Epithelial cell of esophagus (primary cell): ENCODE results near the gene NEAT1.
A peak's percentile ranks its signal among the peaks of the same experiment; 100 is the strongest.

Experiments used
- DNase-seq: peaks from one replicate; pipeline ENCODE4 v3.0.0; 2010; ENCODE audit warnings: low read depth
- H3K4me3 ChIP-seq: 2 replicates; pipeline ENCODE4 v1.5.1; 2011; ENCODE audit warnings: mild to moderate bottlenecking, low read length, control low read depth
- CTCF ChIP-seq: IDR thresholded peaks from 2 replicates; pipeline ENCODE4 v1.5.1; 2011; ENCODE audit warnings: low read depth, mild to moderate bottlenecking, low read length, control low read depth, inconsistent platforms; ENCODE audit not compliant: insufficient read depth; ENCODE audit errors: missing control alignments

The NEAT1 gene

DNA sequence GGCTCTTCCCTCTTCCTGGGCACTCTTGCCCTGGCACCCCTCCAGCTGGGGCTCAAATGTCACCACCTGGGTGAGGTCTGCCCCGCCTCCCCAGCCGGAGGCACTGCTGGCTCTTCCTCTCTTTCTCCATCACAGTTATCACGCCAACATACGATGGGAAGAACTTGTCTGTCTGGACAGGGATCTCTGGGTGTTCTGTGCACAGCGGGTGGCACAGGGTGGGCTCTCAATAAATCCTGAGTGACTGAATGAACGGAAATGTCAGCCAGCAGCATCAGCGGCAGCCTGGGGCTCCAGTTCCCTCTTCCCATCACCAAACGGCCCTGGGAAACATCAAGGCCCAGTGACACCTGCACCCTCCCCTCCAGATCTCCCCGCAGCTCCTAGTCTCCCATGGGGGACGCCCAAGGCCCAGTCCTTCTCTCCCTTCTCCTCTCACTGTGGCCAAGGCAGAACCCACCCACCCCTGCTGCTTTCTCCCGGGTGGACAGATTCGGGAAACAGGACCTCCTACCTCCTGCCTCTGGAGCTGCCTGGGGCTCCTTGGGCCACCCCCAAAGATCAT is 39.7 kb upstream of the NEAT1 start:
- DNase-seq: no peak
- no peak for TF ChIP-seq CTCF
- peak overlapping the region; percentile 31 for H3K4me3 ChIP-seq

GRCh38 chr11:65383778-65384177 is 38.8 kb upstream of the NEAT1 start:
- no peak overlapping the region for H3K4me3 ChIP-seq
- no peak for TF ChIP-seq CTCF

GRCh38 chr11:65384301-65384889 is 38.2 kb upstream of the NEAT1 start:
- TF ChIP-seq CTCF: no peak
- no peak for DNase-seq
- no peak overlapping the region for H3K4me3 ChIP-seq

More at GRCh38 chr11:65383778-65384177, 38.8 kb upstream of the NEAT1 start:
- DNase-seq: no peak

DNA sequence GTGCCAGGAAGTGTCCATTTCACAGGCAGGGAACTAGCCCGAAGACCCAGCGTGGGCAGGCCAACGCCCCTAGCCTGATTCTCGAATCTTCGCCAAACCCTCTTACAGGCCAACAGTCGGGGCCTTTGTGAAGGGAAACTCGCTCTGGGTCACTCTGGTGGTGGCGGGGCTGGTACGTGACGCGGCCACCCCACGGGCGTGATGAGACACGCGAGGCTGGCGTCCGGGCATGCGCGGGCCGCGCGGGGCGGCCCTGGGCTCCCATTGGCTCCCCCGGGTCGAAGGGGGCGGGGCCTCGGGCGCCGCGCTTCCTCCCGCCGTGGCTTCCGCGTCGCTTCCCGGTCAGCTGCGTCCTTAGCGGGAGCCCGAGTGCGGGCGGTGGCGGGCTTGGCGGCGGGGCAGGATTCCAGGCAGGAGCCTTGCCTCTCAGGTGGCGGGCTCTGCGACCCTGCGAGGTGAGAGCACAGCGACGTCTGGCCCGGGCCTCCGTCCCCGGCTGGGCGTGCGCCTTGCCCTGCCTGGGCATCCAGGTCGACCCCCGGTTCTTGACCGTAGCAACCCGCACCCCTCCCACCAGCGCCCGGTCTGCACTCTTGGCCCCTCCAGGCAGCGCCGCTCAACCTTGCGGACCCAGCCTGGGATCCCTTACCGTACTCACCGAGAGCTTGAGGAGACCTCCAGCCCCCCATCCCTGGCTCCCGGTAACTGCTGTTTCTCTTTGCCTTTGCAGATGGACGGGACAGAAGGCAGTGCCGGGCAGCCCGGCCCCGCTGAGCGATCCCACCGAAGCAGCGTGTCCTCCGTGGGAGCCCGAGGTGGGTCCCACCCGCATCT is 36.1 kb upstream of the NEAT1 start, which contains the start of gene FRMD8:
Gene FRMD8, plus strand, starts transcription at position 331 of the 834 bp plus-strand sequence. Its CDS starts 400 bp downstream, at position 731.
- DNase-seq: peak; percentile 87
- H3K4me3 ChIP-seq: peak within 1 kb of the TSS; percentile 96
- no peak for TF ChIP-seq CTCF

DNA sequence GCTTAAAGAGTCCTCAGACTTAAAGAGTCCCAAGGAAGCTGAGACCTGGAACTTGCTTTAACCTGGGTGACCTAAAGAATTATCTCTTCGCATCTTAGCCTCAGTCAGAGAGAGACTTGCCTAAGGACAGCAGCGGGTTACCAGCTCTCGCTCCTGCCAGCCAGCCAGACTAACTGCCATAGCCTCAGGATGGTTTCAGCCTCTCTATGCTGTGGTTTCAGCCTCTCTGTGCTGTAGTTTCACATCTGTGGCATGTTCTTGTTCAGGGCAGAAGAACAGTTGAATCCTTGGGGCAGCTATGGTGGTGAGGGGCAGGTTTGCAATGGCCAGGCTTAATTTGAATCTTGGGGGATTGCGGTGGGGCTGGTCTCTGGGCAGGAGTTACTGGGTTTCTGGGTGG is 33.9 kb upstream of the NEAT1 start:
- DNase-seq: no peak
- H3K4me3 ChIP-seq: peak overlapping the region; percentile 96
- TF ChIP-seq CTCF: no peak

DNA sequence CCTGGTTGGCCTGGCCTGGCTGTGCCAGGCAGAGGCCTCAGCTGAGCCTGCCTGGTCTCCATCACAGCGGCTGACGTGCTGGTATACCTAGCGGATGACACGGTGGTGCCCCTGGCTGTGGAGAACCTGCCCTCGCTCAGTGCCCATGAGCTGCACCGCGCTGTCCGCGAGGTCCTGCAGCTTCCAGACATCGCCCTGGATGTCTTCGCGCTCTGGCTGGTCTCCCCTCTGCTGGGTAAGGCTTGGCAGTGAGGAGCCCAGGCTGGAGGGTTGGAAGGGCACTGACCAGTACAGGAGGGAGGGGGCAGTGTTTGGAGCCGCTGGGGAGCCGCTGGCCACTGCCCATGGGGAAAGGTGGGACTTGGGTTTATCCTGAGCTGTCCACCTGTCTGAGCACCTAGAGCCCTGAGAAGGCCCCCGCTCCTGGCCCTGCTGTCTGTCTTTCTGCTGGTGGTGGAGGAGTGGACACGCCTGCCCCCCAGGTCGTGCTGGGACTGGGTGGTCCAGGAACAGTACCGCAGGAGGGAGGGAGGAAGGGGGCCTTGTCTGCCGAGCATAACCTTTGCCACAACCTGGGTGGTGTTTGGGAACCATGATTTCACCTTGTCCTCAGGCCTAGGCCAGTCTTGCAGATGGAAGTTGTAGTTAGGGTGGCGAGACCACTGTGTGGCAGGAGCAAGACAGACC is 33.2 kb upstream of the NEAT1 start:
- no peak for DNase-seq
- peak overlapping the region; percentile 96 for H3K4me3 ChIP-seq
- no peak for TF ChIP-seq CTCF
